IMR-90 (cell line): ENCODE data around the gene MCM5. TPM values are rescaled to one million over a fixed set of nuclear protein-coding genes. Genes with fewer than 3 reads are reported as not detected.

Experiments
- ATAC-seq: fragments of 200-7000 bp; cut with Tn5 transposase; 2 replicates; pipeline ENCODE4 v1.9.1; 2020; ENCODE audit warnings: low read depth, mild to moderate bottlenecking, moderate library complexity
- BruUV-seq: library from RNA; stranded (reverse); fragments of 400-500 nt; replicated peaks from 2 replicates; lab custom pipeline; 2021; lab: Mats Ljungman, UMichigan
- CTCF ChIA-PET: fragments of 300-600 bp; formaldehyde crosslinking; extraction: SDS; loops from one replicate; lab custom pipeline; 2021; ENCODE audit warnings: antibody characterized with exemption; lab: Yijun Ruan, JAX
- POLR2A ChIA-PET: fragments of 300-600 bp; sonication (Branson Sonifier 250); formaldehyde crosslinking; loops from one replicate; lab custom pipeline; 2022; ENCODE audit warnings: antibody characterized with exemption; ENCODE audit not compliant: unreplicated experiment; lab: Charles Lee
- DNase-seq: peaks from one replicate; pipeline ENCODE4 v3.0.0; 2013
- H2AFZ ChIP-seq: replicated peaks from 2 replicates; pipeline ENCODE3; 2013; ENCODE audit warnings: low read length, mild to moderate bottlenecking; ENCODE audit not compliant: poor library complexity
- H2AK5ac ChIP-seq: 2 replicates; pipeline ENCODE4 v1.6.1; 2013; ENCODE audit warnings: low read depth, low read length, inconsistent platforms
- H2AK9ac ChIP-seq: replicated peaks from 2 replicates; pipeline ENCODE3; 2013; ENCODE audit warnings: mild to moderate bottlenecking, low read depth, low read length, moderate library complexity; ENCODE audit not compliant: poor library complexity
- H2BK120ac ChIP-seq: 2 replicates; pipeline ENCODE4 v1.6.1; 2013; ENCODE audit warnings: low read depth, low read length, inconsistent platforms
- H2BK15ac ChIP-seq: 3 replicates; pipeline ENCODE4 v1.6.1; 2013; ENCODE audit warnings: low read depth, low read length, inconsistent platforms
- H2BK20ac ChIP-seq: 2 replicates; pipeline ENCODE4 v1.6.1; 2013; ENCODE audit warnings: low read depth, mild to moderate bottlenecking, inconsistent platforms, low read length, moderate library complexity
- H2BK5ac ChIP-seq: 2 replicates; pipeline ENCODE4 v1.6.1; 2013; ENCODE audit warnings: mild to moderate bottlenecking, low read depth, low read length, inconsistent platforms; ENCODE audit not compliant: poor library complexity, severe bottlenecking
- H3K14ac ChIP-seq: replicated peaks from 2 replicates; pipeline ENCODE4 v1.6.1; 2013; ENCODE audit warnings: low read depth, low read length, inconsistent platforms
- H3K18ac ChIP-seq: 2 replicates; pipeline ENCODE4 v1.6.1; 2013; ENCODE audit warnings: low read depth, low read length, control low read depth
- H3K23ac ChIP-seq: 2 replicates; pipeline ENCODE4 v1.6.1; 2013; ENCODE audit warnings: low read depth, low read length, inconsistent platforms
- H3K27ac ChIP-seq: 2 replicates; pipeline ENCODE4 v1.5.1; 2013; ENCODE audit warnings: mild to moderate bottlenecking, control low read depth, low read length; ENCODE audit not compliant: insufficient read depth
- H3K27me3 ChIP-seq: 2 replicates; pipeline ENCODE4 v1.6.1; 2013; ENCODE audit warnings: low read length; ENCODE audit not compliant: control insufficient read depth, insufficient read depth
- H3K36me3 ChIP-seq: 2 replicates; pipeline ENCODE4 v1.6.1; 2013; ENCODE audit warnings: low read length, mixed read lengths; ENCODE audit not compliant: control insufficient read depth, insufficient read depth
- H3K4ac ChIP-seq: 2 replicates; pipeline ENCODE4 v1.6.1; 2013; ENCODE audit warnings: low read depth, low read length, inconsistent platforms
- H3K4me1 ChIP-seq: 2 replicates; pipeline ENCODE4 v1.6.1; 2013; ENCODE audit warnings: low read length, mixed read lengths; ENCODE audit not compliant: control insufficient read depth, insufficient read depth
- H3K4me2 ChIP-seq: 2 replicates; pipeline ENCODE4 v1.6.1; 2013; ENCODE audit warnings: low read depth, mild to moderate bottlenecking, control low read depth, low read length, moderate library complexity
- H3K4me3 ChIP-seq: 2 replicates; pipeline ENCODE4 v1.5.1; 2013; ENCODE audit warnings: low read depth, mild to moderate bottlenecking, control low read depth, low read length, moderate library complexity; ENCODE audit not compliant: insufficient read depth
- H3K56ac ChIP-seq: 2 replicates; pipeline ENCODE4 v1.6.1; 2013; ENCODE audit warnings: low read length, inconsistent platforms; ENCODE audit not compliant: insufficient read depth; ENCODE audit errors: extremely low read depth
- H3K79me1 ChIP-seq, 2 experiments: 2 replicates each; pipeline ENCODE4 v1.6.1; 2013; ENCODE audit warnings: low read length in 2 of 2, inconsistent platforms in 1 of 2, low read depth in 1 of 2
- H3K9ac ChIP-seq: 2 replicates; pipeline ENCODE4 v1.6.1; 2013; ENCODE audit warnings: low read depth, low read length, control low read depth
- H3K9me1 ChIP-seq: 2 replicates; pipeline ENCODE4 v1.6.1; 2013; ENCODE audit warnings: low read length, inconsistent platforms; ENCODE audit not compliant: insufficient read depth
- H3K9me3 ChIP-seq: 2 replicates; pipeline ENCODE4 v1.6.1; 2013; ENCODE audit warnings: low read length; ENCODE audit not compliant: control insufficient read depth, insufficient read depth
- H4K20me1 ChIP-seq: 2 replicates; pipeline ENCODE4 v1.6.1; 2013; ENCODE audit warnings: low read length, inconsistent platforms; ENCODE audit not compliant: insufficient read depth
- H4K5ac ChIP-seq: 2 replicates; pipeline ENCODE4 v1.6.1; 2013; ENCODE audit warnings: mild to moderate bottlenecking, low read depth, low read length, control low read depth
- H4K8ac ChIP-seq, 2 experiments: 2 replicates each; pipeline ENCODE4 v1.6.1; 2013; ENCODE audit warnings: low read depth in 2 of 2, low read length in 2 of 2, control low read depth in 1 of 2, inconsistent platforms in 1 of 2
- H4K91ac ChIP-seq: 2 replicates; pipeline ENCODE4 v1.6.1; 2013; ENCODE audit warnings: low read depth, low read length, inconsistent platforms; ENCODE audit not compliant: insufficient read depth
- BHLHE40 ChIP-seq: fragments of 150-350 bp; IDR thresholded peaks from 2 replicates; pipeline ENCODE4 v1.6.1; 2016; ENCODE audit warnings: mild to moderate bottlenecking, low read depth, low read length
- MAZ ChIP-seq: IDR thresholded peaks from 2 replicates; pipeline ENCODE4 v1.6.1; 2012; ENCODE audit warnings: low read depth, mild to moderate bottlenecking, low read length, improper control_type of control experiment, moderate library complexity, borderline replicate concordance
- NFE2L2 ChIP-seq: fragments of 150-350 bp; IDR thresholded peaks from 2 replicates; pipeline ENCODE4 v1.6.1; 2016; ENCODE audit warnings: low read depth, mild to moderate bottlenecking, low read length
- RAD21 ChIP-seq: IDR thresholded peaks from 2 replicates; pipeline ENCODE4 v1.6.1; 2012; ENCODE audit warnings: low read length, improper control_type of control experiment
- WGBS, 2 experiments: methylation state at CpG; one replicate each; pipeline versions ENCODE4 v1.1.5 to v1.1.7; 2013; ENCODE audit warnings: missing lambda C conversion rate in 2 of 2; ENCODE audit not compliant: insufficient read length in 1 of 2; ENCODE audit errors: extremely low coverage in 2 of 2; 5-methylcytosine and 5-hydroxymethylcytosine counted together
- dilution Hi-C: fragments of 300-500 bp; cut with HindIII; formaldehyde crosslinking; loops from one replicate; pipeline ENCODE4 v1.14.3; 2018; ENCODE audit warnings: low sequenced_read_pairs; ENCODE audit not compliant: unreplicated experiment
- in situ Hi-C: fragments of 300-500 bp; cut with MboI; formaldehyde crosslinking; loops from 3 replicates; pipeline ENCODE4 v1.14.3; 2019; ENCODE audit warnings: low sequenced_read_pairs, inconsistent platforms, mixed read lengths
- intact Hi-C: fragments of 100-400 bp; cut with micrococcal nuclease; formaldehyde crosslinking; loops from 2 replicates; pipeline ENCODE4 v1.10.0; 2022
- polyA plus RNA-seq, 3 experiments: library from polyadenylated mRNA; depleted of rRNA; stranded (reverse); fragments of >200 nt; gene quantifications; 2 replicates each; pipeline ENCODE4 v1.2.3, GENCODE V29; 2012; ENCODE audit warnings: low replicate concordance in 1 of 3
- total RNA-seq: library from RNA; depleted of rRNA; stranded (reverse); fragments of >200 nt; gene quantifications from 2 replicates; pipeline ENCODE4 v1.2.3, GENCODE V29; 2012

The MCM5 gene
- total and polyA plus RNA-seq, 2 of the 4 experiments (the other 2 are of a cell fraction) = 43.0 to 58.6 TPM

DNA sequence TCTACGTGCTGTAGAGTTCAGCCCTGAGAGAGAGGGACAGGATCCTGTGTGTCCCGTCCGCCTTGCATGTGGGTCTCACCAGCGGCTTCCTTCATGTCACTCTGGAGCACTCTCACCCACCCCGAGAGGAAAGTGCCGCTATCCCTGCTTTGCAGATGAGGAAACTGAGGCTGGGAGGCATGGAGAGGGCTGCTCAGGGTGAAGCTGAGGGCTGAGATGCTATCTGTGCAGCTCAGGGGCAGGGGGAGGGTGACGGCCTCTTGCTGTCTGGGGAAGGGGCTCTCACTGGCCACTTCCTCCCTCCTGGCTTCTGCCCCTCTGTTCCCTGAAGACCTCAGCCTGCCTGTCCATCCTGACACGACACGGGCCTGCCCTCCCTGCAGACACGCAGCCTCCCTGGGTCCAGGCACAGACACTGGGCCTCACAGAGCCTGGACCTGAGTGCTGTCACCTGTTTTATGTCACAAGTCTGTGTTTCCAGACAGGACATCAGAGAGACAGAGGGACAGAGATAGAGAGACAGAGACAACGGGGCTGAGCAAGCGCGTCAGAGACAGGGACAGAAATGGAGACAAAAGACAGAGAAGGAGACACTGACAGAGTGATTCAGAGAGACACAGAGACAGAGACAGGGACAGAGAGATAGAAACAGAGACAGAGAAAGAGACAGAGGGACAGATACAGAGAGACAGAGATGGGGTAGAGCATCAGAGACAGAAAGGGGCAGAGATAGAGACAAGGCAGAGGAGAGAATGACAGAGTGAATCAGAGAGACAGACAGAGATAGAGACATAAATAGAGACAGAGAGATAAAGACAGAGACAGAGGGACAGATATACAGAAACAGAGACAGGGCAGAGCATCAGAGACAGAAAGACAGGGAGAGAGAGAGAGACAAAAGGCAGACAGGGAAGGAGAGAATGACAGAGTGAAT, 53.1 kb downstream of the MCM5 start (continued):
- TF ChIP-seq RAD21 (no peak), NFE2L2 (no peak)

GRCh38 chr22:35454416-35455054, 54.6 kb downstream of the MCM5 start:
- H2BK15ac ChIP-seq = no peak overlapping the region
- no peak for DNase-seq
- H3K14ac ChIP-seq = no peak overlapping the region
- POLR2A ChIA-PET = no interaction called here
- H3K79me1 ChIP-seq = no peaks in the 10 kb centered on the region
- peaks cover 3% of the 10 kb centered on the region; the same call in 1 of the 2 replicates for H3K4me1 ChIP-seq
- H4K8ac ChIP-seq = no peak overlapping the region
- WGBS, 2 experiments = 61% methylated on average over 3 of the region's 9 CpGs; no CpG with 5 or more reads in 1 of the 2 experiments
- in situ Hi-C loops = no loop called here
- no TSS peak for BruUV-seq
- H3K56ac ChIP-seq = no peak overlapping the region
- dilution Hi-C loops = no loop called here
- H2AK5ac ChIP-seq = no peak overlapping the region
- no peaks in the 10 kb centered on the region for H3K36me3 ChIP-seq
- H3K9me3 ChIP-seq = no peaks in the 10 kb centered on the region
- H4K20me1 ChIP-seq = no peaks in the 10 kb centered on the region
- no peak overlapping the region for H2BK120ac ChIP-seq
- peak overlapping the region; percentile 11 for H2AK9ac ChIP-seq
- no peak overlapping the region for H3K18ac ChIP-seq
- H3K9ac ChIP-seq = no peak overlapping the region
- CTCF ChIA-PET = no interaction called here
- no peak overlapping the region for H3K4me3 ChIP-seq
- H3K23ac ChIP-seq = no peak overlapping the region
- no peak overlapping the region for H3K4me2 ChIP-seq
- H2BK5ac ChIP-seq = no peak overlapping the region
- no peak overlapping the region for H4K91ac ChIP-seq
- TF ChIP-seq RAD21 (0 out of 2 replicates have a peak, but pooled peaks have one; percentile 9), MAZ (no peak), BHLHE40 (no peak)
- no peak overlapping the region for H4K5ac ChIP-seq
- peak overlapping the region; percentile 5 for H2AFZ ChIP-seq
- no peak overlapping the region for H3K4ac ChIP-seq
- no peak overlapping the region for H3K27ac ChIP-seq
- no peaks in the 10 kb centered on the region for H3K9me1 ChIP-seq
- intact Hi-C loops = no loop called here
- peaks cover 14% of the 10 kb centered on the region; the same call in 1 of the 2 replicates for H3K27me3 ChIP-seq
- ATAC-seq = no peak
- no peak overlapping the region for H2BK20ac ChIP-seq
